SIG-M5 treated with dmso at 0.1 percent for 504 hours (cell line): ENCODE results near the gene CTPS1.

Source experiments
- DNase-seq: peaks from one replicate; lab custom pipeline; 2025; ENCODE audit not compliant: unreplicated experiment; lab: John Stamatoyannopoulos, UW

Gene CTPS1

DNA sequence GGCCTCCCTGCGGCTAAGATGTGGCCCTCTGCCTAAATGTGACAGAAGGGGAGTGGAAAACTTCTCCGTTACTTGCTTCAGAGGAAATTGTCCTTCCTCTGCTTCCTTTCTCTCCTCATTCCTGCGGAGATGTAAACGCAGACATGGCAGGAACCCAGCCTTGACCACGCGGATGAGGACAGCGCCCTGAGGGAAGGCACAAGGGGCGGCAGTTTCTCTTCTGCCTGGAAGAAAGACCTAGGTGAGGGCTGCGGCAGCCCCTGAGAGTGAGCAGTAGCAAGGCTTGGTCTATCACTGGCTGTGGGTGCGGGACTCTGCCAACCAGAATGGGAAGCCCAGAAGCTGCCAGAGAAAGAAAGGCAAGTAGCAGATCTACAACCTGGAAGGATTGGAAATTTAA, 14.0 kb upstream of the CTPS1 start:
- no peak for DNase-seq

DNA sequence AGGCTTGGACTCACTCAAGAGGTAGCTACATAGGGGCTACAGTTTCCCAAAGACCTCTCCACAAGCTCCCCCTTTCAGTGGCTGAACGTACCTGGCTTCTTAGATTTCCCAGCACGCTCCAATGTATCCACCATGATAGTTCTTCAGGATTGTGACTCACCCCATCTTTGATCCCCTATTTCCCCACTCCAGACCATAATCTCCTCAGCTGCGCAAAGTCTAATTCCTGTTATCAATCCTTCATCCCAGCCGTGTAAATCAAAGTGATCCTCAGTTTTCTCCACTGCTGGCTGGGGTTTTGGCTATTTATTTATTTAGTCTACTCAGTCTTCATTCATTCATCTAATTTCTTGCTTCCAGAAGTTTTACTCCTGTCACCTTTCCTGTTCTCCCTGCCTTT, 13.1 kb upstream of the CTPS1 start:
- DNase-seq = no peak

DNA sequence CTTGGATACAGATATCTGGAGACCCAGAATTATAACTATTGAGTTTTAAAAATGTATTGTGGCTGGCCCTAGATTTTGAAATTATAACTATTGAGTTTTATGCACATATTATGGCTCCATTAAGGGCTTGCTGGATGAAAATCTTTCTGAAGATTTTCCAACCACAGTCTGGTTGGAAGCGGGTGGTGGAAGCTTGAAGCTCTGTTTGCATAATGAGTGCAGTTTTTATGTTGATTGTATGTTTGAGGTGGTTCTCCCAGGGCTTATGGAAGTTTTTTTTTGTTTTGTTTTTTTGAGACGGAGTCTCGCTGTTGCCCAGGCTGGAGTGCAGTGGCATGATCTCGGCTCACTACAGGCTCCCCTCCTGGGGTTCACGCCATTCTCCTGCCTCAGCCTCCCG, 10.1 kb upstream of the CTPS1 start:
- DNase-seq = no peak

DNA sequence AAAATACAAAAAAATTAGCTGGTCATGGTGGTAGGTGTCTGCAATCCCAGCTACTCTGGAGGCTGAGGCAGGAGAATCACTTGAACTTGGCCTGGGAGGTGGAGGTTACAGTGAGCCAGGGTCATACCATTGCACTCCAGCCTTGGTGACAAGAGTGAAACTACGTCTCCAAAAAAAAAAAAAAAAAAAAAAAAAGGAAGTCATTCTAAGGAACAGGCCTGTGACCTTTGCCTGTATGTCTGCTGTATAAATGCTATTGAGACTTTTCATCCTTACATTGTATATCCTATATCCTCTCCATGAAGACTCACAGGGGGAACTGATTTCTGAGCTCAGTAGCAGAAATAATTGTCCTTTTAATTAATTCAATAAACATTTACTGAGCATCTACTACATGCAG, 7.5 kb upstream of the CTPS1 start:
- DNase-seq = no peak

DNA sequence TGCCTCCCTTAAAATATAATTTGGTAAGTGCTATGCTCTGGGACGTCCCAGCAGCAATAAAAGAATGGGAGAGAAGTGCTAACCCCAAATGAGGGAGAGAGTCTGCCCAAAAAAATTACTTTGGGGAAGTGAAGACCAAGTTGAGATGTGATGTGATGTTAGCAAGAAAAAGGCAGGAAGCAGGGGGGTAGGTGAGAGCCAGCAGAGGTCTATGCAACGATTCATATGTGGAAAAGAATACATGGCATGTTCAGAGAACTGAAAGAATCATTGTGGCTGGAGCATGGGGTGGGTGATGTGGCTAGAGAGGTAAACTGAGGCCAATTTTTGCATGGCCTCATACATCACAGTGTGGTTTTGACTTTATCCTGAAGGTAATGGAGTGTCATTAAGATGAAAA, 5.6 kb upstream of the CTPS1 start:
- no peak for DNase-seq

DNA sequence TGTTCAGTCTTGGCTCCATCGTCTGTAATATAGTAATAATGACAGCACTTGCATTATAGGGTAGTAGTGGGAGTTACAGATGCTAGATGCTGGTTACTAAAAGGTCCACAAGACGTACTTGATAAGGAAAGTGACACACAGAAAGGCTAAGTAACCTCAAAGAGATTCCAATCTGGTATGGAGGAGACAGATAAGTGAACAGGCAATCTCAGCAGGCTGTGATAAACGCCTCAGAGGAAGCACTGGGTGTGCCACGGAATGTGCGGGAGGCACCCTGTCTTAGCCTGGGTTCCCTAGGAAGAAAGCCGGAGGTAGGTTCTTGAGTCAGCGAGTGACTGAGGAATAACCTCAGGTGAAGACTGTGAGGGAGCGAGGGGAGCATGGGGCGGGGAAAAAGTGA, 4.6 kb upstream of the CTPS1 start:
- no peak for DNase-seq

DNA sequence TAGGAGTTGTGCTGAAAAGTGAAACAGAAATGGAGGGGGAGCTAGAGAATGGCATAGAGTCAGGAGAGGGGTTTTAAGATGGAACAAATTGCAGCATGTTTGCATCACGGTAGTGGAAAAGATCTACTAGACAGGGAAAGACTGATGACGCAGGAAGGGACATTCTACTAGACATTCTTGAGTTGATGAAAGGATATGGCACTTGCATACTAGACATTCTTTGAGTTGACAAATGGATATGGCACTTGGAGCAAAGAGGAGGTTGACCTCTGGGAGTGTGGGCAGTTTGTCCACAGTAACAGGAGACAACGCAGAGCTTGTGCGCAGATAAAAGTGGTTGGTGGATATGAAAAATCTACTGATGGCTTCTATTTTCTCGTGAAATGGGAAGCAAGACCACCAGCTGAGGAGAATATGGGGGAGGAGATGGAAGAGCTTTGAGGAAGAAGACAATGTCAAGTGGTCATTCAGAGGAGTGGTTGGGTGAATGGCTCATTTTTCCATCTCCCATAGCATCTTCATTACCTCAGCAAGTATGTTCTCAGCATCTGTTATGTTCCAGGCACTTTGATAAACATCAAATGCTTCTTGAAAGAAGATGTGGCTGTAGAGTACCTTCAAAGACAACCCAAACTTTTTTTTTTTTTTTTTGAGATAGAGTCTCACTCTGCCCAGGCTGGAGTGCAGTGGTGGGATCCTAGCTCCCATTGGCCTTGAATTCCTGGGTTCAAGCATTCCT, 2.4 kb upstream of the CTPS1 start:
- no peak for DNase-seq

DNA sequence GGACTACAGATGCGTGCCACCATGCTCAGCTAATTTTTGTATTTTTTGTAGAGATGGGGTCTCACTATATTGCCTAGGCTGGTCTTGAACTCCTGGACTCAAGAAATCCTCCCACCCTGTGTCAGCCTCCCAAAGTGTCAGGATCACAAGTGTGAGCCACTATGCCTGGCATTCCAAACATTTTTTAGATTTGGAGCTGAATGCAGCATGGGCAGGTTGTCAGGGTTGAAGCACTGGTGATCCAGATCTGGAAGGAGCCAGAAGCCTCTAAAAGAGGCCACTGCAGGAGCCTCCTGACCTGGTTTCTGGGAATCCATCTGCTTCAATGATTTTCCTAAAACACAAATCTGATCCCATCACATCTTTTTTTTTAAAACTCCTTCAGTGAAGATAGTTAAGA, 1.8 kb upstream of the CTPS1 start:
- DNase-seq = no peak

DNA sequence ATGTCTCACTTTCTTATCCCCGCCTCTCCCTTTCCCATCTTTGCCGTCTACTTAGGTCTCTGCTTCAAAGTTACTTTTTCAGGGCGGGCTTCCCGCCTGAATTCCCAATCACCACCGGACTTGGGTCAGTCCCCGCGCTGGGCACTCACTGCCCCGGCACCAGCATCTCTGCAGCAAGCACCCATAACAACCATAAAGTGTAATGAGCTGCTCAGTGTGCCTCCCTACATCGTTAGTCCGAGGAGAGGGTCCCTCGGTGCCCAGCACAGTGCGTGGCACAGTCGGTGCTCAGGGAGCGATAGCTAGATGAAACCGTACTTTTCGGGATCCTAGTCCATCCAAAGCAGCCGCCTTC, 633 bp upstream of the CTPS1 start:
- no peak for DNase-seq

DNA sequence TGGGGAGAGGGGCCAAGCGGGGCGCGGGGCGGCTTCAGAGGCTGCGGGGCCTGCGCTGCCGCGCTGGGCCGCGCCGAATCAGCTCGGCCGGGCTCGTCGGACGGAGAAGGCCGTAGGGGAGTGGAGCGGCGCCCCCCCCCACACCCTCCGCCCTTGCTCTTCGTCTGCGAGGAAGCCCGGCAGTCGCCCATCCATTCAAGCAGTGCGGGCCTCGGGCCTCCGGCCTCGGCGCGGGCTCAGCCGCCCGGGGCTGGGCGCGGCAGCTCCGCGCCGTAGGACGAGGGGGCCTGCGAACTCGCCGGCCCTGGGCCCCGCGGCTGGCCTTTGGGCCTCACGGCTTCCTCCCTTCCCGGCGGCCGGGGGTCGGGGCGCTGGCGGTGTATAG, 564 bp downstream of the CTPS1 start:
- DNase-seq = no peak

DNA sequence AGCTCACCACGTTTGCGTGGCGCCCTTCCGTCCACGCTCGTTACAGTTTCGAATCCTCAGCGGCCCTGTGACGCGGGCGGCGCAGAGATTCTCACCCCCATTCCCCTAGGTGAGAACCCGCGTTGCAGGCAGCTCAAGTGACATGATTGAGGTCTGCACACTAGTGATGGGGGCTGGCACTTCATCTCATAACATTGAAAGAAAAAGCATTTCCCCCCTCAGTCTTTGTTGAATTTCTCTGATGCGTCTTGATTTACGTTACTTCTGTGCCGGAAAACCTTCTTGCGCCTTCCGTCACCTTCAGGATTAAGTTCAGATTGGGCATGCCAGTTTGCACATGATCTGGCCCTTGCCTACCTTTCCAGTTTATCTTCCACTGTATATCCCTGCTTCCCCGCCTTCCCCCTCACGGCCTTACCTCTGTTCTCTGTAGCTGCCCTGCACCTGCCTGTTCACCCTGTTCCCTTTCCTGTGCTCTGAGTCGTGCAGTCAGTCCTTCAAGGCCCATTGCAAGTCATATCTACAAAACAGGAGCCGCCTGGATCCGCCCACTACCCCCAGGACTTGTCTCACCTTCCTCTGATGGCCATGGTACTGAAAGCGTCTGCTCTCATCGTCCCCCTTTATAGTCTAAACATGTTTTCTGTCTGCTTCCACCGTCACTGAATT, 1.1 kb downstream of the CTPS1 start:
- DNase-seq = peak; percentile 32

DNA sequence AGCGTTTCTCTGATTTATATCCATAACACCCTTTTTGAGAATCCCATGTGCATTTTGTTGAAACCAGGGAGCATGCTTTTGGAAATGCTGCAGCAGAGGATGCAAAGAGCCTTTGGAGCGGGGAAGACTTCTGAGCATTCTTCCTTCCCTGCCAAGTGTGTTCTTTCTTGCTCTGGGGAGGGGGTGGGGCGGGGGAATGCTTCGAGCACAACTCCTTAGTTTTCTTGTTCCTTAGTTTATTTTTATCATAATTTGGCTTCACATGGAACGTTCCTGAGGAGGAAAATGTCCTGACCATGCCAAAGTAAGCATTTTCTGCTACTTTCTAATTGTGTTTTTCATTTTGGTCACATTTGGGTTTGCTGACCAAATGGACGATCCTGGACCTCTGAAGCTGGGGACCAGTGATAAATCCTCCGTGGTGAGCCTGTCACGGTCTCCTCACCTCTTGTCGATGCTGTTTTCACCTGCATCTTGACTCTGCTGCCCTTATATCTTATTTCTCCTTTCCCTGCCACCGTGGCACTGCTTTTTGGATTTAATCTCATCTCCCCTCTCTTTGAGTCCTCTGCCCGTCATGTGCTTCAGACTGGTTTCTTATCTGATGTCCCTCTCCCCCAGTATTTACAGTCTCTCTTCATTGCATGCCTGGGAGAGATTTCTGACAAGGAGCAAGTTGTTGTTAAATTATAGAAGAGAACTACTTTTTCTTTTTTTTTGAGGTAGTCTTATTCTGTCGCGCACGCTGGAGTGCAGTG, 2.4 kb downstream of the CTPS1 start:
- no peak for DNase-seq

DNA sequence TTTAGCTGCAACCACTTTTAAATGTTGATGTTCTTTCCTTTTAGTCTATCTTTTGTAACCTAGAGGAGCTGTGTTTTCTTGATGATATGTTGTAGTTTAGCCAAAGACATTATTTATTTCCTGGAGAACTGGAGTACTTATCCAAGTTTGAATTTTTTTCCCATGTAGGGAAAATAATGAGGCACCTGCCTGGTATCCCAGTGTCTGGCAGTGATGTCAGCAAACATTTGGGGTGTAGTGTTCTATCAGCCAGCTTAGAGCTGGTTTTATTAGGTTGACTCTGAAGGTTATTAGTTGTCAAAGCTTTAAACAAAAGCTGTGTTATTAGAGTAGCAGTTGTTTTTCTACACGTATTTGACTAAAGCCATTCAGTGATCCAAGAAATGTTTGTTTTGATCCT, 3.2 kb downstream of the CTPS1 start:
- no peak for DNase-seq

DNA sequence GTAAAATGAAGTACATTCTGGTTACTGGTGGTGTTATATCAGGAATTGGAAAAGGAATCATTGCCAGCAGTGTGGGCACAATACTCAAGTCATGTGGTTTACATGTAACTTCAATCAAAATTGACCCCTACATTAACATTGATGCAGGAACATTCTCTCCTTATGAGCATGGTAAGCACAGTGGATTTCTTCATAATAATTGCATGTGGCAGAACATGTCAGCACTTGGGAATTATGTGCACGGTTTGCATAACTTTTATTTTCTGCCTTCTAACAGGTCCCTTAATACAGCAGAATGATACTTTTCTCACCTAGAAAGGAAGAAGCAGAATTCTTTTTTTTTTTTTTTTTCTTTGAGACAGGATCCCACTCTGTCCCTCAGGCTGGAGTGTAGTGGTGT, 3.8 kb downstream of the CTPS1 start:
- DNase-seq = no peak

DNA sequence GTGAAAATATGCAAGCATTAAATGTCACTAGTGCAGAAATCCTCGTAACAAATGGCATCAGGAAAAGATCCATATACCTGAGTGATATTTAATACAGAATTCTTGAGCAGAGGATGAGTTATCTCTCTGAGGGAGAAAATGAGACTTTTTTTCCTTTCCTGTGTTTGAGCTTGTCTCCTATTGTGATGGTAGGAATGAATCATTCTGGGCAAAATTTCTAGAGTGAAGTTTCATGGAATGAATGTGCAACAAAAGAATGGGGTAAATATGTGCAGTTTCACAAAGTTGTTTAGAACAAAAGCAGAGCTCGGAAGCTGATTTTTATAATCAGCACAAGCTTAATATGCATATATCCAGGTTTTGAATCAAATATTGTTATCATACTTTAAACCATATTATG, 4.6 kb downstream of the CTPS1 start:
- no peak for DNase-seq

DNA sequence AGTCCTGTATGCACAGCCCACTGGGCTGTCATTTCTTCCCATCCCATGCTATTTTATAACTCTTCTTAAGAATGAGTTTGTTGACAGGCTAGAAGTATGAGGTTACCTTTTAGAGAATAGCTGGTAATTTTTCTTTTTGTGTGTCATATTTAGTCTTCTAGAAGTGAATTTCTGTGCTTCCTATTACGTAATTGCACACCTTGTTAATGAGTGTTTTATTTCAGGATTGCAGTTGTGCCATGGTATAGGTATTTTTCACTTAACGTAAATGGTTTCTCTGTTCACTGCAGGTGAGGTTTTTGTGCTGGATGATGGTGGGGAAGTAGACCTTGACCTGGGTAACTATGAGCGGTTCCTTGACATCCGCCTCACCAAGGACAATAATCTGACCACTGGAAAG, 5.0 kb downstream of the CTPS1 start:
- DNase-seq = no peak

DNA sequence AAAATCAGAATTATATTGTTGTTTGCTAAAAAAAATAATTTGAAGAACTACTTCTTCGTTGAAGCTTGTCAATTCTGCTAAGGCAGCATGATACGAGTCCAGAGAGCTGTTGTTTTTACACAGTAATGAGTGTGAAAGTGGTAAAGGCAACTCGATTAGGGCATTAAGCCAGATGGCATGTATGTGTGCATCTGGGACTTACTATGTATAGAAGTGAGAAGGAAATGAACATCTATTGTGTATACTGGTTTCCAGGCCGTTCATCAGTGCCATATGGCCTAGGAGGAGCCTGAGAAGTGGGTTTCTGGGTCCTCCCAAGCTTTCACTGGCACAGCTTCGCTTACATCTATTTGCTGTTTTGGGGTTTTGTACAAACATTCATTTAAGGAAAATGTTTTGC, 5.7 kb downstream of the CTPS1 start:
- no peak for DNase-seq

DNA sequence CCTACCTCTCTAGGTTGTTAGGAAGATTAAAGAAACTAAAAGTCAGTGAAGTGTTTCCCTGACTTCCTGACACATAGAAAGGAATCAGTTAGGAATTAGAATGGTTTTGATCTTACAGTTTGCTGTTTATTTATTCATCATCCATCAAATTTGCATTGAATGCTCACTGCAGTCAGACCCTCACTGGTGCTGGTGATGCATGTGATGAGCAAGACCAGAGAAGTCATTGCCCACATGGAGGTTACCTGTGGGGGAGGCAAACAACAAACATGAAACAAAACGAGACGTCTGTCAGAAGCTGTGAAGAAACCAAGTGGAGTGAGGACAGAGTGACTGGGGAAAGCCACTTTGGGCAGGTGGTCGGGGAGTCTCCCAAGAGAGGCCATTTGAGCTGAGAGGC, 6.4 kb downstream of the CTPS1 start:
- no peak for DNase-seq

DNA sequence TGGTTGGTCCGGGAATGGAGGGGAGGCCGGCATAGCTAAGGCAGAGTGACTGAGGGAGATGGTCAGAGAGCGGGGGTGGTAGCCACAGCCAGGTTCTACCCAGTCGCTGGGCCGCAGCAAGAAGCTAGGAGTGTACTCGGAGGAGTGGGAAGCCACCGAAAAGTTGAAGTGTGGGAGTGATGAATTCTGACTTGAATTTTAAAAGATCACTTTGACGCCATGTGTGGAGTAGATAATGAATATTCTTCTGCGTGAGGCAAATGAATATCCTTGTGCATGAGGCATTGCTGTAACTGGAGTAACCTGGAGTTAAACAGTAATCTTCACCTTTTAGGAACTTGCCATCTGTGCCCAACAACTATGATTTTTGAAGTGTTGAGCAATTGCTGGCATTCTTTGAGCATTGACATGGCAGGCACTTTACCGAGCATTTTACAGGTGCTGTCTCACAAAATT, 6.9 kb downstream of the CTPS1 start:
- DNase-seq = no peak

DNA sequence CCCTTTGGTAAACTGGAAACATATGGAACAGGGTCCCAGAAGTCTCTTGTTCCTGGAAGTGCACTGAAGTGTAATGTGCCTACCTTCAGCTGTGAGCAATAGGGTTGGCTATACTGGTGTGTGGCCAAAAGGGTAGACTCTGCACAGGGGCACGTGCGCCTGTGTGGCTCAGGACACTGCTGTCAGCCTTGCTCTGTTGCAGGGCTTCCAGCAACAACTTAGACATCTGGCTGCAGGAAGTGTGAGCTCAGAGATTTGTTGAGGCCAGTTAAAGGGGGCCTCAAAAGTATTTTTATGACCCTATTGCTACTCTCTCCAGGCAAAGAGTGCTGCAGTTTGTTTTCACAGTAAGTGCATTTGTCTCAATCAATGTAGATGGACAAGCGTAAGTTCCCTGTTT, 7.5 kb downstream of the CTPS1 start:
- no peak for DNase-seq

DNA sequence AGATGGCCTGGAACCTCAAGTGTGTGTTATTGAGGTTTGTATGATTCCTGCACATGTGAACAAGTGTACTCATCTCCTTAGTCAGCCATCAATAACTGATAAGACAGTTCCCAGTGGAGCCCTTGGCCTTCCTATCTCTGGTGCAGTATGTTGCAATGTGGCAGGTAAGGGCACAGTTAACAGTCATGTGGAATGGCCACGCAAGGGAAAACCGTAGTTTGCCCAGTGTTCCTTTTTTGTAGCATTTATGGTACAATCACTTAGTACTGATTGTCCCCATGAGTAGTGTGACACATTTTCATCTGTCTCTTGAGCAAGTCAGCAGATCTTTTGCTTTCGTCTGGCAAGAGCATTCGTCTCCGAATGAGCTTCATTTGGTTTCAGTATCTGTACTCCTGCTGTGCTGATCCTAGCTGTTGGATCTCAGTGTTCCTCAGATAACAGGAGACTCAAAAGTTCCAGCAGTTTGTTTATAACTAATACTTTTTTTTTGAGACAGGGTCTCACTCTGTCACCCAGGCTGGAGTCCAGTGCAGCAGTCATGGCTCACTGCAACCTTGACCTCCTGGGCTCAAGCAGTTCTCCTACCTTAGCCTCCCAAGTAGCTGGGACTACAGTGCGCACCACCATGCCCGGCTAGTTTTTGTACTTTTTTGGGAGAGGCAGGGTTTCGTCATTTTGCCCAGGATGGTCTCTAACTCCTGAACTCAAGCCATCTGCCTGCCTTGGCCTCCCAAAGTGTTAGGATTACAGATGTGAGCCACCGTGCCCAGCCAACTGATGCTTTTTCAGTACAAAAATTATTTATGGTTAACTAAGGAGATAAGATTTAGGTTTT, 8.2 kb downstream of the CTPS1 start:
- DNase-seq = no peak
